ENCODE measurements around the gene GALNT17.
"Not testable (repeated sequence)": the region's sequence is repeated elsewhere in the genome, so short reads cannot be mapped to it uniquely, and the experiment has no call there.

The GALNT17 gene

GRCh38 chr7:71555758-71556157 is 423.8 kb downstream of the GALNT17 start:
- TF ChIP-seq POLR2A (IDR thresholded peaks at IDR 0.05; ENCODE audit: low read length): no peak
- TF ChIP-seq GATA1 (IDR thresholded peaks at IDR 0.05; ENCODE audit: low read depth, low read length): no peak
- no peak for DNase-seq

DNA sequence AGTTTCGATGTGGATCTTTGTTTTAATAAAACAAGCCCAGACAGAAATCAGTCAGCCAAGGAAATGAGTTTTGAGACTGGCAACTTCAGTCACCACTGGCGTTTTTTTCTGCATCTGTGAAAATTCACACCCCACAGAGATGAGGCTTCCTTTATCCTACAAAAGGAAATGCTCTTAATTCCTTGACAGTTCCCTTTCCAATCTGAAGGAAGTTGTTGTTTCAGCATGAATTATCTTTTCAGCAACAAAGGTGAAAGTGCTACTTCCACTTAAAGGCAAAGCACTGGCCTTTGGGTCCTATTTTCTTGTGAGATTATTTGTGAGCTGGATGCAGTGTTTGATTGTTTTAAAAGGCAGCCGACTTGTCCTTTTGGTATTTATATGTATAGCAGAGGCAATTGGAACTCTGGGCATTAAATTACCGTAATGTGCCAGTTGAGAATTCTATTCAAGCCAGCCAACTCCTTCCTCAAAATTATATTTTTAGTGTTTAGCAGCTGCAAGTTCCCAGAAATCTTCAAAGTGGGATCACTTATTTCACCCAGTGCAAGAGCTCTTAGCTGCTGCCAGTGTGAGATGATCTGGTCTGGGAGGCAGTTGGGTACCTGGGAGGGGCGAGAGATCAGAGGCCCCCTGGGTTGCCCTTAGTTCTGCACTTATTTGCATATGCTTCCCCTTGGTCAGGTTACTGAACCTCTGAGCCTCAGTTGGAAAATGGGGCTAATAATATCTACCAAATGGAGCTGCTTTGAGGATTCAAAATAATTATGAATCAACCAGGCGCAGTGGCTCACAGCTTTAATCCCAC is 427.1 kb downstream of the GALNT17 start:
- DNase-seq: no peak
- no peak for TF ChIP-seq GATA1 (IDR thresholded peaks at IDR 0.05; ENCODE audit: low read depth, low read length)
- no peak for TF ChIP-seq POLR2A (IDR thresholded peaks at IDR 0.05; ENCODE audit: low read length)

GRCh38 chr7:71560354-71560995 is 428.5 kb downstream of the GALNT17 start:
- TF ChIP-seq GATA1 (IDR thresholded peaks at IDR 0.05; ENCODE audit: low read depth, low read length): no peak
- TF ChIP-seq POLR2A (IDR thresholded peaks at IDR 0.05; ENCODE audit: low read length): no peak

DNA sequence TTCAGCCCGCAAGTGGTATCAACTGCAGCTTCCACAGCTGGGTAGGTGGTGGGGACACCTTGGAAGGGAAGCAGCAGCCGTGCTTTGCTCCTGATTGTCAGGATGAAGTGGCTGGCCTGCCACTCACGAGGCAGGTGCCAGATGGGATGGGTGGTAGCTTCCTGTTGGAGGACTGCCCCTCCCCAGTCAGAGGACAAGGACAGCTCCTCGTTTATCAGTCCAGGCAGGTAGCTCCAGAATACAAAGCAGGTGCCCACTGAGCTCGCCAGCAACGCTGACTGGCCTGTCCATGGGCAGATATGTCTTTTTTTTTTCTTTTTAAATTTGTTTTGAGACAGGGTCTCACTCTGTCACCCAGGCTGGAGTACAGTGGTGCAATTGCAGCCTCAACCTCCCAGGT is 431.3 kb downstream of the GALNT17 start:
- TF ChIP-seq POLR2A (IDR thresholded peaks at IDR 0.05; ENCODE audit: low read length): no peak
- TF ChIP-seq GATA1 (IDR thresholded peaks at IDR 0.05; ENCODE audit: low read depth, low read length): no peak
- no peak for DNase-seq

More at GRCh38 chr7:71560354-71560995, 428.5 kb downstream of the GALNT17 start:
- DNase-seq: no peak

GRCh38 chr7:71566376-71566775 is 434.4 kb downstream of the GALNT17 start:
- TF ChIP-seq GATA1 (IDR thresholded peaks at IDR 0.05; ENCODE audit: low read depth, low read length) (no peak), POLR2A (IDR thresholded peaks at IDR 0.05; ENCODE audit: low read length) (no peak)
- DNase-seq: no peak

DNA sequence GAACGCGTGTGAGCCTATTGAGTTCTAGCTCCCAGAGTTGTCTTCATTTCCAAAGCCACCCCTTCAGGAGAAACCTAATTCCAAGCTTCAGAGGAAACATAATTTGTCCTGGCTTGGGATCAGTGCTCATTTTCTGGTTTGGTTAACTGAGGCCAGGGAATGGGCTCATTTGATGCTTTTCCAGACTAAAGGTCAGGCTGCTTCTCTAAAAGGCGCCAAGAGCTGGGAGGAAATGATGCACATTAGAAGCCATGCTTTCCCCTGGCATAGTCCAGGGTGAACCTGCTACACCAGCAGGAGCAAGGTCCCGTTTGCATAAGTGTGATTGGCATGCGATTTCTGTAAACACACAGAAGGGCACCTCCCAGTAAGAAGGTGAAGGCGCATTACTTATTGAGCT is 435.0 kb downstream of the GALNT17 start:
- TF ChIP-seq POLR2A (IDR thresholded peaks at IDR 0.05; ENCODE audit: low read length) (no peak), GATA1 (IDR thresholded peaks at IDR 0.05; ENCODE audit: low read depth, low read length) (no peak)
- no peak for DNase-seq

- no peak for TF ChIP-seq POLR2A (IDR thresholded peaks at IDR 0.05; ENCODE audit: low read length)
- TF ChIP-seq GATA1 (IDR thresholded peaks at IDR 0.05; ENCODE audit: low read depth, low read length): no peak
- DNase-seq: no peak
Observed at GRCh38 chr7:71574153-71574860, 442.4 kb downstream of the GALNT17 start.

GRCh38 chr7:71580027-71580426 is 448.1 kb downstream of the GALNT17 start:
- TF ChIP-seq GATA1 (IDR thresholded peaks at IDR 0.05; ENCODE audit: low read depth, low read length) (no peak), POLR2A (IDR thresholded peaks at IDR 0.05; ENCODE audit: low read length) (no peak)
- no peak for DNase-seq

GRCh38 chr7:71584256-71584655 is 452.3 kb downstream of the GALNT17 start:
- TF ChIP-seq GATA1 (IDR thresholded peaks at IDR 0.05; ENCODE audit: low read depth, low read length) (no peak), POLR2A (IDR thresholded peaks at IDR 0.05; ENCODE audit: low read length) (no peak)
- no peak for DNase-seq

DNA sequence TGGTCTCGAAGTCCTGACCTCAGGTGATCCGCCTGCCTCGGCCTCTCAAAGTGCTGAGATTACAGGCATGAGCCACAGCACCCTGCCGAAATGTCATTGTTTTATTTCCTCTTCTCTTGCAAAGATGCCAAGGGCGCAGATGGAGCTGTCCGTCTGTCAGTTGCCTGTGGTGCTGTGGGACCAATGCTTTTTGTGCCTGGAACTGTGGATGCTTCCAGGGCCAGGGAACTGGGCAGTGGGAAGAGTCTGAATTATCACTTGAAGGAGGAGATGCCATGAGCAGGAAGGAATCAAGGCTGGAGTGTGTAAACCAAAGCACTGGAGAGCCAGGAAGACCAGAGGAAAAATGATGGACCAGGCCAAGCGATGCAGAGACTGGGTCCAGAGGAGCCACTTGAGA is 459.9 kb downstream of the GALNT17 start:
- DNase-seq: no peak
- TF ChIP-seq GATA1 (IDR thresholded peaks at IDR 0.05; ENCODE audit: low read depth, low read length) (no peak), POLR2A (IDR thresholded peaks at IDR 0.05; ENCODE audit: low read length) (no peak)

GRCh38 chr7:71592388-71592787 is 460.4 kb downstream of the GALNT17 start:
- DNase-seq: not testable (repeated sequence)

GRCh38 chr7:71594736-71595135 is 462.8 kb downstream of the GALNT17 start:
- TF ChIP-seq POLR2A (IDR thresholded peaks at IDR 0.05; ENCODE audit: low read length) (no peak), GATA1 (IDR thresholded peaks at IDR 0.05; ENCODE audit: low read depth, low read length) (no peak)
- no peak for DNase-seq

DNA sequence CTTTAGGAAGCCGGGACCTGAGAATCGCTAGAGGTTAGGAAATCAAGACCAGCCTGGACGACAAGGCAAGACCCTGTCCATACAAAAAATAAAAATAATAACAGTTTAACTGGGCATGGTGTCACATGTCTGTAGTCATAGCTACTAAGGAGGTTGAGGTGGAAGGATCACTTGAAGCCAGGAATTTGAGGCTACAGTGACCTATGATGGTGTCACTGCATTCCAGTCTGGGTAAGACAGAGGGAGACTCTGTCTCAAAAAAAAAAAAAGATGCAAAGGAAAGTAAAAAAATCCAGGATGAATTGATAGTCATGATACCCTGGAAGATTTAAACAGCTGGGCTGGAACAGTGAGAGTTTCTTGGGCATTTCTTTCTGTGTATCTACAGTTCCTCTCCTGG is 463.2 kb downstream of the GALNT17 start:
- DNase-seq: no peak

GRCh38 chr7:71598553-71598952 is 466.6 kb downstream of the GALNT17 start:
- TF ChIP-seq GATA1 (IDR thresholded peaks at IDR 0.05; ENCODE audit: low read depth, low read length) (no peak), POLR2A (IDR thresholded peaks at IDR 0.05; ENCODE audit: low read length) (no peak)
- DNase-seq: no peak

More for the DNA sequence above, 463.2 kb downstream of the GALNT17 start:
- TF ChIP-seq POLR2A (IDR thresholded peaks at IDR 0.05; ENCODE audit: low read length): no peak
- no peak for TF ChIP-seq GATA1 (IDR thresholded peaks at IDR 0.05; ENCODE audit: low read depth, low read length)

Data from erythroblast (primary cell).